Measurements from ENCODE around the gene XPO6.

XPO6 gene

DNA sequence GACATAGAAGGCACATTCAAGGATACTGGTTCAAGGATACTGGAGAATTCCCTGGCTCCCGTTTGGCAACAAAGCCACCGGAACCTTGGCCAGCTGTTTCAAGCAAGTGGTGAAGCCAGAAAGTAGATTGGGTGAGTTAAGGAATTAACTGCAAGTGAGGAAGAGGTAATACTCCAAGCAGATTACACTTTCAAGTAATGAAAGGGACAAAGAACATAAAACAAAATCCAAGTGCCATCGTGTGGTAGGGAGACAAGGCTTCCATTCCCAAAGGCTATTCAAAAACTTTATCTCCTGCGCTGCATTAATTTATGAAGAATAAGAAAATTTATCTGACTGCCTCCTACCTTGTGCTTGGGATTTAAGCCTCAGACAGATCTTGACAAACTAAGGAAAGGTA is 27.8 kb downstream of the XPO6 start:
- no peak for DNase-seq

GRCh38 chr16:28183484-28183883 is 28.3 kb downstream of the XPO6 start:
- no peak for DNase-seq

GRCh38 chr16:28182801-28183200 is 29.0 kb downstream of the XPO6 start:
- DNase-seq: no peak

DNA sequence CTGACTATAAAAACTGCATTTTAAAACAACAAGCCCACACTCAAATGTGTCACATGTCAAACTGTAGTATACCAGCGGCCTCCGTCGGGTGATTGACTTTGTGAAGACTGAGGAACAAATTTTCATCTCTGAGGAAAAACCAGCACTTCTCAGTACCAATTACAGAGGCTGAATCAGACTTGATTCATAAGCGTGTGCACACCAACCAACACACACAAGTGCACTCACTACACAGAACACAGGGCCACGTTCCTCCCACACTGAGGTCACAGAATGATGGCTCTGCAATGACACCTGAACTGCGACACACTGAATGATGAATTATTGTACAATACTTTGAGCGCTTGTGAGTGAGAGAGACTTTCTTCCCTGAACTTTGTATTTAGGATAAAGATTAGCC is 29.6 kb downstream of the XPO6 start:
- DNase-seq: no peak

DNA sequence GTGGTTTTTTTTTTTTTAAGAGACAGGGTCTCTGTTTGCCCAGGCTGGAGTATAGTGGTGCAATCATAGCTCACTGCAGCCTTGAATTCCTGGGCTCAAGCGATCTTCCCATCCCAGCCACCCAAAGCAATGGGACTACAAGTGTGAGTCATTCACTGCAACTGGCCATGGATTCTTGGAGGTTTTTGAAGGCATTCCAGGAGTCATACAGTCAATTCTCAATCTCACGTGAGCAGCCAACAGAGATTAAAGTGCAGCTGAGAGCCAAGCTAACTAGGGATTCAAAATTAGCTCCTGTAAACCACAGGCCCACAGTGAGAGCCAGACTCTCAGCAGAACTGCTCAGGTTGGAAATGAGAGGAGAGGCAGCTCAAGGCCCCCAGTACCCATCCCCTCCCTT is 30.2 kb downstream of the XPO6 start:
- DNase-seq: no peak

- DNase-seq: no peak
Measured at GRCh38 chr16:28180655-28181460, 30.9 kb downstream of the XPO6 start.

DNA sequence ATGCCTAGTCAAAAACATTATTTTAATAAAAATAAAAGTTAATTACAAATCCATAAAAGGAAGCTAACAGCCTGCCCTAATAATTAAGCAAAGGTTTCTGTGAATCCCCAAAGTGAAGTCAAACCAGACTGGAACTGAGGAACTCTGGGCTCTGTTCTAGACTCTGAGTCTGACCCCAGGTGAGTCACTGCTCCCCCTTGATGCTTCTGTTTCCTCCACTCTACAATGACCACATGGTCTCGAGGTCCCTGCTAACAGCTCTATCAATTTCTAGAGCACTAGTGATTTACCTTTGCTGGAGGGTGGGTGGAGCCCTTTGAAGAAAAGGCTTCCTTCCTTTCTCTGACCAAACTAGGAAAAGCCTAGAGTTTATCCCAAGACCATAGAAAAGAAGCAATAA is 32.4 kb downstream of the XPO6 start:
- DNase-seq: no peak

- no peak for DNase-seq
Measured at GRCh38 chr16:28175715-28176114, 36.0 kb downstream of the XPO6 start.

GRCh38 chr16:28172336-28172735 is 39.4 kb downstream of the XPO6 start:
- DNase-seq: no peak

- DNase-seq: no peak
Measured at GRCh38 chr16:28171816-28172215, 39.9 kb downstream of the XPO6 start.

DNA sequence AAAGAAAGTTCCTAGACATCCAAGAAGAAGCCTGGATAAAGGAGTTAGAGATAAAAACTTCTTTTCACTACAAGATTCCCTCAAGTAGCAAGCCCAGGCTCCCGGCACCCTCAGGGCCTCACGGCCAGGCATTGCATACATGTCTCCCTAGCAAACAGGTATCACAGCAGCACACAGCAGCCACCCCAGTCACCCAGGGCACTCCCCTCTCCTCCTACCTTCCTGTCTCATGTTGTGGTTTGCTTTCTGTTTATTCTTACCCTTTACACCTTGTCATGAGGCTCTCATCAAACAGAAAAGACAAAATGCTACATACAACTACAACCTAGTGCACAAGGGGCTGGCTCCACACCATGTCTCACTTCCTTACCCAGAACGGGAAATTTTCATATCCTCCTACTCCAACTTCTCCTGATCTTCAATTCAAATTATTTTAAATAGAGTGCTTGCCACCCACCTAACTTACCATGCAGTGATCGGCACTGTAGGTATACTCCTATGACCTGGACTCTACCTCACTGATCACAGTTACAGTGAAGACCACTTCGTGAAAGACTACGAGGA is 42.7 kb downstream of the XPO6 start:
- no peak for DNase-seq

- no peak for DNase-seq
Measured at GRCh38 chr16:28167730-28168129, 44.0 kb downstream of the XPO6 start.

- DNase-seq: no peak
Measured at GRCh38 chr16:28167221-28167620, 44.5 kb downstream of the XPO6 start.

DNA sequence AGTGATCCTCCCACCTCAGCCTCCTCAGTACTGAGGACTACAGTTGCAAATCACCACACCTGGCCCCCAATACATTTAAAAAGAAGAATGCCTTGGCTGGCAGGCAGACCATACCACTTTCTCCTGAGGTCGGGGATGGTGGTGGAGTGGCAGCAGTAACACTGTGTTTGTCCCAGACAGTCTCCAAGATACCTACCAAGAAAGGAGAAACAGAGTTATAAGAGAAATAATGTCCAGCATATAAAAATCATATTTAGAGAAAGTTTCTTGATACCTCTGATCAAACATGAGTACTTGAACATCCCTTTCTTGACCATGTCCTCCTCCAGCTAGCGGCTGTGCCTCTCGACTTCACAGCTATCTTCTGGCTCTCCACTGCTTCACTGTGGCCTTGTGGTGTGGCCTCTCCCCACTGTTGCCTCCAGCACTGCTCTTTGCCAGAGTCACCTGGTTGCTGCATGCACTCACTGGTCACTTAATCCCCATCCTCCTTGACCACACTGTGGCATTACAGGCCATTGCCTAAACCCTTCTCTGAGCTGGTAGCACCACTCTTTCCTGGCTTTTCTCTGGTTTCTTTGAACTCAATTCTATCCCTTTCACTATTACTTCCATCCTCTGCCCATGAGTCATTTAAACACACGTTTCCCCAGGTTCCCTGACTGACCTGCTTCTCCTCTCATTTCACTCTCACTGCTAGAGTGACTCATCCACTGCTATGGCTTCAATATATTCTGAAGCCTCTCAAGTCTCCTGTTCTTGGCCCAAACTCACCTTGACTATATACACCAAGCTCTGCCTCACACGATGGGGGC is 45.2 kb downstream of the XPO6 start:
- DNase-seq: no peak

GRCh38 chr16:28165598-28165997 is 46.2 kb downstream of the XPO6 start:
- no peak for DNase-seq

DNA sequence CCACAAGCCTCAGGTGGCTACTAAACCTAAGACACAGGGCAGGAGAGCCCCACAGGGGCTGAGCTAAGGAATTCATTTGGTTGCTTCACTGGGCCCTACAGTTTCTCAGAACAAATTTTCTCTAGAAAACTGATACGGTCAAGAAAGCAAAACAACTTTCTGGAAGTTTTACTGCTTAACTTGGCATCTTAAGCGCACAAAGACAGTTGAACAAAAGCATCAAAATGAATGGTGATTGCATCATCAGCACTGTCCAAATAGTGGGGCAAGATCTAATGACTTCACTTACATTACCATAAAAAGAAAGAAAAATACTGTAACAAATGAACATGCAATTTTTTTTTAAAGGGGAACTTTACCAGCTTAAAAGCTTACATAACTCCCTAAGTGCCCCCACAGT is 47.6 kb downstream of the XPO6 start:
- no peak for DNase-seq

- DNase-seq: no peak
Measured at GRCh38 chr16:28163699-28164098, 48.1 kb downstream of the XPO6 start.

DNA sequence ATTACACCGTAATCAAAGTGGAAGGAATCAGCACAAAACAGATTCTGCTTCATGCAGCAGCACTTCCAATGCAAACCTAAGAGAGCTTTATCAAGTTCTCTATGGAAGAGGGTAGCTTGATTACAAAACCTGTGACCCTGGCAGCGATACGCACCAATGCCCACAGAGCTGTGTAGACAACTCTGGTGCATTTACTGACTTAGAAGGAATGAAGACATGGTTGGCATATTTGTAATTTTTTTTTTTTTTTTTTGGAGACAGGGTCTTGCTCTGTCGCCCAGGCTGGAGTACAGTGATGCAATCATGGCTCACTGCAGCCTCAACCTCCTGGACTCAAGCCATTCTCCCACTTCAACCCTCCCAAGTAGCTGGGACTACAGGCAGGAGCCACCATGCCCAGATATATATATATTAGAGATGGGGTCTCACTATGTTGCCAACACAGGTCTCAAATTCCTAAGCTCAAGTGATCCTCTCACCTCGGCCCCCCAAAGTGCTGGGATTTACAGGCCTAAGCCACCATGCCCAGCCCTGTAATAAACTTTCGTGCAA is 49.4 kb downstream of the XPO6 start:
- no peak for DNase-seq

GRCh38 chr16:28161626-28162025 is 50.1 kb downstream of the XPO6 start:
- no peak for DNase-seq

GRCh38 chr16:28158136-28158535 is 53.6 kb downstream of the XPO6 start:
- no peak for DNase-seq

- no peak for DNase-seq
Measured at GRCh38 chr16:28156056-28156680, 55.6 kb downstream of the XPO6 start.

DNA sequence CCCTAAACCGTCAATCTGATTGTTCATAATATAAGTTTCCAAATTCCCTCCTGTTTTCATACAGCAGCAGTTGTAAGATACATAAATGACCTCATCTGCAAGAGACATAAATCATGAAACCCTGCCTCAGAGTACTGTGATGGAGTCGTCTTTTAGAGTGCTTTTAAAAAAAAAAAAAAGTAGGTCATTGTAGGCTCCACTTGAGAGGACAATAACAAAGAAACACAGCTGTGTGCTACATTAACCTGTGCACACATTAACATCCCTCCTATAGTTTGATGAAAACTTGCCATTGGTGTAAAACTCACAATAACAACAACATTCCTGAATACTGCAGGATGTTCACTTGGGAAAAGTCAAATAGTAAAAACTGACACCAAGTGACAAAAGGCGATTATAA is 56.5 kb downstream of the XPO6 start:
- DNase-seq: no peak

GRCh38 chr16:28151180-28151579 is 60.6 kb downstream of the XPO6 start:
- DNase-seq: no peak
